ENCODE measurements around the gene PNPLA1.

GRCh38 chr6:36328600-36328999, 58.7 kb downstream of the PNPLA1 start:
- TF ChIP-seq ZNF121 (CRISPR knock-in tag; IDR thresholded peaks at IDR 0.05) (no peak), SP1 (CRISPR knock-in tag; conservative IDR thresholded peaks at IDR 0.05) (no peak), ZNF512 (CRISPR knock-in tag; IDR thresholded peaks at IDR 0.05; ENCODE audit: borderline replicate concordance) (no peak), ZNF232 (CRISPR knock-in tag; IDR thresholded peaks at IDR 0.05) (no peak), MAX (CRISPR knock-in tag; IDR thresholded peaks at IDR 0.05) (no peak), CTCF (IDR thresholded peaks at IDR 0.05) (no peak), STAT6 (CRISPR knock-in tag; conservative IDR thresholded peaks at IDR 0.05; ENCODE audit: low read depth) (no peak), ZNF138 (CRISPR knock-in tag; conservative IDR thresholded peaks at IDR 0.05) (no peak), CBFB (CRISPR knock-in tag; IDR thresholded peaks at IDR 0.05; ENCODE audit: low read depth) (no peak), PRDM15 (CRISPR knock-in tag; IDR thresholded peaks at IDR 0.05) (no peak), NR3C1 (CRISPR knock-in tag; conservative IDR thresholded peaks at IDR 0.05; ENCODE audit: low read depth) (no peak), ZNF416 (CRISPR knock-in tag; IDR thresholded peaks at IDR 0.05) (no peak)

Data from WTC11 (cell line).